Small intestine (tissue), 7 donors: Measurements from ENCODE around the gene SYNE1. TPM values are rescaled to one million over a fixed set of nuclear protein-coding genes. Genes with fewer than 3 reads are reported as not detected.

Experiments
- DNase-seq, 2 donors: peaks; one replicate each; pipeline versions ENCODE4 v3.0.0 to v3.0.0-alpha.2; 2013
- FAIRE-seq: peaks from 2 replicates; lab custom pipeline; 2012; peaks lifted over from hg19 to GRCh38; lab: Jason Lieb, UNC
- H3K27ac ChIP-seq, 3 donors: one replicate each; pipeline ENCODE4 v1.5.1; 2013; ENCODE audit warnings: low read length in 2 of 3, mild to moderate bottlenecking in 2 of 3, control low read depth in 1 of 3, inconsistent platforms in 1 of 3, low read depth in 1 of 3, moderate library complexity in 1 of 3
- H3K27me3 ChIP-seq, 3 donors: one replicate each; pipeline ENCODE4 v1.6.1; 2013; ENCODE audit warnings: low read length in 3 of 3, inconsistent platforms in 1 of 3; ENCODE audit not compliant: control insufficient read depth in 3 of 3, insufficient read depth in 3 of 3
- H3K36me3 ChIP-seq, 3 donors: one replicate each; pipeline ENCODE4 v1.6.1; 2013; ENCODE audit warnings: low read length in 3 of 3, inconsistent platforms in 1 of 3, low read depth in 1 of 3, mild to moderate bottlenecking in 1 of 3, moderate library complexity in 1 of 3; ENCODE audit not compliant: control insufficient read depth in 3 of 3, insufficient read depth in 2 of 3
- H3K4me1 ChIP-seq, 3 donors: one replicate each; pipeline ENCODE4 v1.6.1; 2013; ENCODE audit warnings: low read length in 2 of 3, inconsistent platforms in 1 of 3, low read depth in 1 of 3, mild to moderate bottlenecking in 1 of 3, moderate library complexity in 1 of 3; ENCODE audit not compliant: control insufficient read depth in 3 of 3, insufficient read depth in 2 of 3
- H3K4me3 ChIP-seq, 3 donors: one replicate each; pipeline ENCODE4 v1.5.1; 2013; ENCODE audit warnings: low read length in 3 of 3, control low read depth in 1 of 3, inconsistent platforms in 1 of 3, low read depth in 1 of 3, mild to moderate bottlenecking in 1 of 3, moderate library complexity in 1 of 3
- H3K9me3 ChIP-seq, 2 donors: one replicate each; pipeline ENCODE4 v1.6.1; 2013; ENCODE audit warnings: low read depth in 1 of 2, low read length in 1 of 2; ENCODE audit not compliant: control insufficient read depth in 2 of 2, insufficient read depth in 1 of 2
- WGBS, 3 donors: extraction: QIAGEN DNeasy Blood & Tissue Kit; methylation state at CpG; one replicate each; pipeline ENCODE4 v1.1.7; 2013; 5-methylcytosine and 5-hydroxymethylcytosine counted together
- polyA plus RNA-seq, 4 donors: library from polyadenylated mRNA; stranded (reverse) in 3 of 4; unstranded in 1 of 4; fragments of 200-250 nt in 3 of 4; fragments of 120-200 nt in 1 of 4; gene quantifications; one replicate each; pipeline versions ENCODE4 v1.2.1 to v1.2.3, GENCODE V29; 2013
- donor health status: healthy with polysubstance abuse.
- donor health status: control.
- donor health status: control.
- donor health status: Bipolar disorder and iron deficiency.
- donor health status: healthy.

The SYNE1 gene
- polyA plus RNA-seq, 4 donors, result 4.0 to 18.9 (median 9.1) TPM

DNA sequence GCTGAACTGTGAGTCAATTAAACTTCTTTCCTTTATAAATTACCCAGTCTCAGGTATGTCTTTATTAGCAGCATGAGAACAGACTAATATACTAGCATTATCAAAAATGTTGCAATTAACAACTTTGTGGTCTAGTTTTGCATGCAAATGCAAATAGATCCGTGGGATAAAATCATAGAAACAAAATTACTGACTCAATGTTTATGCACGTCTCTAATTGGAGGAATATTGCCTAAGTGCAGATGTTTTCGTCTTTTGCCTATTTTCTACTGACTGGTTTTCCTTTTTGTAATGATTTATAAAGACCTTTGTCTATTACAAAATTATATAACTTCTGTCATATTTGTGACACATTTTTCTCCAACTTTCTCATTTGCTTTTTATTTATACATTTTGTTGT lies 51.9 kb downstream of the SYNE1 start:
- Histone ChIP-seq H3K4me1 (no peaks in the 10 kb centered on the region), H3K36me3 (no peaks in the 10 kb centered on the region), H3K9me3 (no peaks in the 10 kb centered on the region), H3K27me3 (no peaks in the 10 kb centered on the region), H3K27ac (no peak overlapping the region), H3K4me3 (no peak overlapping the region)
- 76 to 83% (median 82%) methylated on average over 3 of the region's 3 CpGs for WGBS, 3 donors
- no peak for DNase-seq
- no peak for FAIRE-seq

- Histone ChIP-seq H3K27ac (no peak overlapping the region), H3K36me3 (no peaks in the 10 kb centered on the region), H3K27me3 (peaks cover 0 to 2% (median 0%) of the 10 kb centered on the region in 3 donors), H3K4me1 (no peaks in the 10 kb centered on the region), H3K4me3 (no peak overlapping the region), H3K9me3 (no peaks in the 10 kb centered on the region)
- no peak for DNase-seq
- WGBS, 3 donors, result 60 to 85% (median 73%) methylated on average over 3 of the region's 3 CpGs
- no peak for FAIRE-seq
Measured at GRCh38 chr6:152583888-152584287, 53.3 kb downstream of the SYNE1 start.

- Histone ChIP-seq H3K36me3 (no peaks in the 10 kb centered on the region), H3K4me1 (no peaks in the 10 kb centered on the region), H3K27ac (no peak overlapping the region), H3K9me3 (no peaks in the 10 kb centered on the region), H3K4me3 (no peak overlapping the region), H3K27me3 (peaks cover 0 to 2% (median 0%) of the 10 kb centered on the region in 3 donors)
- DNase-seq (no peak), FAIRE-seq (no peak)
- 51 to 65% (median 59%) methylated on average over 1 of the region's 1 CpG for WGBS, 3 donors
Measured at GRCh38 chr6:152576525-152576924, 60.6 kb downstream of the SYNE1 start.

DNA sequence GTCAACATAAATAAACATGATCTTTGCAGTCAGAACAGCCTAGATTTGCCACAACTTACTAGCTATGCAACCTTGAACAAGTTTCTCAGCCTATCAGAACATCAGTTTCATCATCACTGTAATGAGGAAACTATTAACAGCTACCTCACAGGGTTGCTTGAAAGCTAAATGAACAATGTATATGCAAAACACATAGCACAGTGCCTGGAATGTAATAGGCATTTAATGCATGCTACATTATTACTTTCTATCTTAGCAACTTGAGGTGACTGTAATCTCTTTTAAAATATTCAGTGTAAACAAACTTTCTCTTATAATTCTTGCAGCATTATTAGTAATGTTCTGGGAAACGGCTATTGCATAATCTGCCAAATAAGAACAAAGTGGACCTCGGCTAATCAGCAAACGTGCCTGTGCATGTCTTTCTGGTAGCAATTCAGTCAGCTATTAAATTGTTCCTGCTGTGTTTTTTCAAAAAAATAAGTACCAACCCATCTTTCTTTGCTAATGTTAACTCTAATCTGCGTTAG lies 61.5 kb downstream of the SYNE1 start:
- Histone ChIP-seq H3K27me3 (peaks cover 0 to 2% (median 0%) of the 10 kb centered on the region in 3 donors), H3K27ac (no peak overlapping the region), H3K9me3 (no peaks in the 10 kb centered on the region), H3K4me1 (no peaks in the 10 kb centered on the region), H3K4me3 (no peak overlapping the region), H3K36me3 (no peaks in the 10 kb centered on the region)
- FAIRE-seq, result no peak
- no peak for DNase-seq
- 13 to 49% (median 17%) methylated on average over 4 of the region's 4 CpGs for WGBS, 3 donors

- FAIRE-seq (no peak), DNase-seq (no peak)
- H3K4me3 ChIP-seq, result no peak overlapping the region
- H3K4me1 ChIP-seq, result no peaks in the 10 kb centered on the region
- H3K27me3 ChIP-seq, result peaks cover 0 to 2% (median 0%) of the 10 kb centered on the region in 3 donors
- no peak overlapping the region for H3K27ac ChIP-seq
- H3K36me3 ChIP-seq, result no peaks in the 10 kb centered on the region
- 52 to 58% (median 54%) methylated on average over 2 of the region's 2 CpGs for WGBS, 3 donors
- no peaks in the 10 kb centered on the region for H3K9me3 ChIP-seq
Measured at GRCh38 chr6:152575161-152575560, 62.0 kb downstream of the SYNE1 start.

DNA sequence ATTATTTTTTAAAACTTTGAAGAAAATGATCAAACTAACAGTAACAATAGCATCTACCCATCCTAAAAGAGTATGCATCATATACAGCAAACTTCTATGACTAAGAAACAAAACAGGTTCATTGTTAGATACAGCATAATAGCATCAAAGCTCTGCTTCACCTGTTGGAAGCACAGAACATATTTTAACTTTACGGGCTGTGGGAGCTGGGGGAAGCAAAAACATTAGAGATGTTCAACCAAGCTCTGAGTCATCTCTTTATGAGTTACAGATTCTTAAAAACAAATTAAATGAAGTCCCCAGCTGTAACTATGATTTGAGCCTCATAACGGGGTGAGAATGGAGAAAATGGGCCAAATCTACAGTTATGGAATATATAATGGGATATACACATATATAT lies 63.4 kb downstream of the SYNE1 start:
- H3K27ac ChIP-seq, result no peak overlapping the region
- H3K27me3 ChIP-seq, result no peaks in the 10 kb centered on the region
- no peaks in the 10 kb centered on the region for H3K4me1 ChIP-seq
- WGBS, 3 donors, result 70 to 83% (median 74%) methylated on average over 2 of the region's 2 CpGs
- H3K36me3 ChIP-seq, result no peaks in the 10 kb centered on the region
- FAIRE-seq, result no peak
- H3K4me3 ChIP-seq, result no peak overlapping the region
- H3K9me3 ChIP-seq, result no peaks in the 10 kb centered on the region
- no peak for DNase-seq

GRCh38 chr6:152572338-152573088 lies 64.6 kb downstream of the SYNE1 start:
- no peaks in the 10 kb centered on the region for H3K9me3 ChIP-seq
- H3K4me1 ChIP-seq, result no peaks in the 10 kb centered on the region
- H3K36me3 ChIP-seq, result no peaks in the 10 kb centered on the region
- FAIRE-seq (no peak), DNase-seq (no peak)
- no peak overlapping the region for H3K27ac ChIP-seq
- WGBS, 3 donors, result 57 to 60% (median 59%) methylated on average over 7 of the region's 7 CpGs
- H3K27me3 ChIP-seq, result no peaks in the 10 kb centered on the region
- no peak overlapping the region for H3K4me3 ChIP-seq

GRCh38 chr6:152571943-152572337 lies 65.2 kb downstream of the SYNE1 start:
- no peak for FAIRE-seq
- DNase-seq, result no peak
- Histone ChIP-seq H3K36me3 (no peaks in the 10 kb centered on the region), H3K4me1 (no peaks in the 10 kb centered on the region), H3K27ac (no peak overlapping the region), H3K9me3 (no peaks in the 10 kb centered on the region), H3K27me3 (no peaks in the 10 kb centered on the region), H3K4me3 (no peak overlapping the region)
- WGBS, 3 donors, result 79 to 87% (median 81%) methylated on average over 2 of the region's 2 CpGs
